DND-41 (cell line): ENCODE measurements around the gene BIRC5.

Experiments used
- EZH2 ChIP-seq: IDR thresholded peaks from 3 replicates; pipeline ENCODE4 v1.6.1; 2012; ENCODE audit warnings: borderline replicate concordance, low read depth, mild to moderate bottlenecking, moderate library complexity, low read length, inconsistent platforms; ENCODE audit not compliant: severe bottlenecking
- TF ChIP-seq, protein P1 (sequence below): IDR thresholded peaks from 2 replicates; pipeline ENCODE4 v1.5.1; 2012; ENCODE audit warnings: borderline replicate concordance, low read length, moderate library complexity, mild to moderate bottlenecking; ENCODE audit not compliant: poor library complexity, severe bottlenecking; ENCODE audit errors: extremely low read depth

DNA sequence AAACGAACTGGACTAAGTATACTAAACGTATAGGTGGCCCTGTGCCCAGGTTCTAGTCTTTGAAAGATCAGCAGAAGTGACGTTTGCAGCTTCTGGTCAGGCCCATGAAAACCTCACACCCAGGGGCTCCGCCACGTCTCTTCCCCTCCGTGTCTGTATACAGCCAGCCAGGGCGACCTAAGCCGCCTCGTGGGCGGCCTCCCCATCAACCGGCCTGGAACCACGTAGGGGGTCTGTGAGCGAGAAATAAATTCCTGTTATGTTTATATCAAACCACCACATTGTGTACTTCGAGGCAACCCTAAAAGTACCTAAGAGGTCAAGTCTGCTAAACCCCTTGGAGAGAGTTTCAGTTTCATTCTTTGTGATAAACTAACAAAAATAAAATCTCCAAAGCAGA lies 34.0 kb upstream of the BIRC5 start:
- TF ChIP-seq, protein P1, sequence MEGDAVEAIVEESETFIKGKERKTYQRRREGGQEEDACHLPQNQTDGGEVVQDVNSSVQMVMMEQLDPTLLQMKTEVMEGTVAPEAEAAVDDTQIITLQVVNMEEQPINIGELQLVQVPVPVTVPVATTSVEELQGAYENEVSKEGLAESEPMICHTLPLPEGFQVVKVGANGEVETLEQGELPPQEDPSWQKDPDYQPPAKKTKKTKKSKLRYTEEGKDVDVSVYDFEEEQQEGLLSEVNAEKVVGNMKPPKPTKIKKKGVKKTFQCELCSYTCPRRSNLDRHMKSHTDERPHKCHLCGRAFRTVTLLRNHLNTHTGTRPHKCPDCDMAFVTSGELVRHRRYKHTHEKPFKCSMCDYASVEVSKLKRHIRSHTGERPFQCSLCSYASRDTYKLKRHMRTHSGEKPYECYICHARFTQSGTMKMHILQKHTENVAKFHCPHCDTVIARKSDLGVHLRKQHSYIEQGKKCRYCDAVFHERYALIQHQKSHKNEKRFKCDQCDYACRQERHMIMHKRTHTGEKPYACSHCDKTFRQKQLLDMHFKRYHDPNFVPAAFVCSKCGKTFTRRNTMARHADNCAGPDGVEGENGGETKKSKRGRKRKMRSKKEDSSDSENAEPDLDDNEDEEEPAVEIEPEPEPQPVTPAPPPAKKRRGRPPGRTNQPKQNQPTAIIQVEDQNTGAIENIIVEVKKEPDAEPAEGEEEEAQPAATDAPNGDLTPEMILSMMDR: no peak
- no peak for TF ChIP-seq EZH2
